Activated T-helper 9 cell treated with anti-CD3 and anti-CD28 coated beads, Interleukin-2, amount 50 U/mL, for 16 hours (primary cell): Measurements from ENCODE around the gene MIPOL1.

Experiments
- DNase-seq: peaks from one replicate; pipeline ENCODE4 v3.0.0-alpha.2; 2020; ENCODE audit warnings: low read depth

The MIPOL1 gene

DNA sequence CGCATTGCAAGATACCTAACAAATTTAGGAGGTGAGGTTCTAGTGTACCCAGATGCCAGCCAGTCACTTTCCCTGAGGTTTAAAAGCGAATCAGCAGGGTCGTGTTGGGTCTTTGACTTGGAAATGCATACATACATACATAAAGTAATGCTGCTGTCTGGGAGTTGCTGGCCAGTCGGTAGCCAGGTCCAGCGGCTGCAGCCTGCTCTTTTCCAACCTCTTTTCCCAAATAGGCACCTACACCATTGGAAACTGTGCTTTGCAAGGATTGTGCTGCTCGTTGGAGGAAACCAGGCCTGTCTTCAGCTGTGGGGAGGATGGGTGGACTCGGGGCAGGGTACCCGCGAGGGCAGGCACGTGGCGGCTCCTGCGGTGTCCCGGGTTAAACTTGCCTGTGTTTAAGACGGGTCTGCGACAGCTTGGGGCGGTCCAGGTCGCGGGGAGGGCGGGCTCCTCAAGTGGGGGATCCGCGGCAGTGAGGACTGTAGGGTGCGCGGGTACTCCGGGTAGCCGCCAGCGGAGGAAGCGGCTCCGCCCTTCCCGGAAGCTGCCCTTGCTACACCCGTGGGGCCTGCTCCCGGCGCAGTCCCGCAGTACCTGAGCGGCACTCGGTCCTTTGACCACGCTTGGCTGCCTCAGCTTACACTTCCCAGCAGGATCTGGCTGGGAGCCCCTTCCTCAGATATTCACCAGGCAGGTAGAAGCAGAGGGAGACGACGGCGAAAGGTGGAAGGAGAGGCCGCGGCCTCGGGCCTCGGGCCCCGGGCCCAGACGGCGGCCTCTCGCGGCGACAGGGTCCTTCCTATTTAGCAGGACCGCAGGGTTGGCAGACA, 400.4 kb downstream of the MIPOL1 start:
- no peak for DNase-seq

- no peak for DNase-seq
Measured at GRCh38 chr14:37598747-37599506, 401.2 kb downstream of the MIPOL1 start.

DNA sequence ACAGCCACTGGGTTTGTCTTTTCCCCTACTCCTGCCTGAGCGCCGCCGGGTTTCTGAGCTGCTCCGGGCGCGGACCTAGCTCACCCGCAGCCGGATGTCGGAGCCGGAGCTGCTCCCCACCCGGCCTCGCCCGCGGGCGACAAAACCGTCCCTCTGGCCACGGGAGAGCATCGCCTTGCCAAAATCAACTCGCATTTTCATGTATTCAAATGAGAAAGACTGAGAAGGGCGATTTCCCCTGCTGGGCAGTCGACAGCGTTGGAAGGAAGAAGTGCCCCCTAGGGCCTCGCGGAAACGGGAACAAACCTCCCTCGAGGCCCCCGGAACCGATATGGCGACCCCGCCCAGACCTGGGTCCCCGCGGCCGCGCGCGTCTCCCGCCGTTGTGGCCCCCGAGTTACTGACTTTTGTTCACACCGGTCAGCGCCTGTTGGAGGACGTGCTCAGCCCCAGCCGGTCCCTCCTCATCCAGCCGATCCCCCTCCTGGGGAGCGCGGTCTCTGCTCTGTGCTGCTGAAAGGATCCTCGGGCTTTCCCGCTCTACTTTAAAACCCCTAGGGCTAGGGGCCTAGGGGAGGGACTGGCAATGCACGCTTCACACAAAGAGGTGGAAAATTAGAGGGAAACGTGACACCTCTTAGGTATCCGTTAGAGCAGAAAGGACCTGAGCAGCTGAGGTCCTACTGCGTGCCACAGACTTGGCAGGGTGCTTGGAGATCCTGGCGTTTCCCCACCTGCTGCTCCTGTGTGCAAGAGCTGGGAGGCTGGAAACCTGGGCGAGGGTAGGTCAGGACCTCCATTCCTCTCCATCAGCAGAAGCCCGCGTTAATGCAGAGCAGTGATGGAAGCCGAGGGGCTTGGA, 402.0 kb downstream of the MIPOL1 start:
- DNase-seq, result no peak

GRCh38 chr14:37600880-37601741, 403.4 kb downstream of the MIPOL1 start:
- DNase-seq, result no peak

DNA sequence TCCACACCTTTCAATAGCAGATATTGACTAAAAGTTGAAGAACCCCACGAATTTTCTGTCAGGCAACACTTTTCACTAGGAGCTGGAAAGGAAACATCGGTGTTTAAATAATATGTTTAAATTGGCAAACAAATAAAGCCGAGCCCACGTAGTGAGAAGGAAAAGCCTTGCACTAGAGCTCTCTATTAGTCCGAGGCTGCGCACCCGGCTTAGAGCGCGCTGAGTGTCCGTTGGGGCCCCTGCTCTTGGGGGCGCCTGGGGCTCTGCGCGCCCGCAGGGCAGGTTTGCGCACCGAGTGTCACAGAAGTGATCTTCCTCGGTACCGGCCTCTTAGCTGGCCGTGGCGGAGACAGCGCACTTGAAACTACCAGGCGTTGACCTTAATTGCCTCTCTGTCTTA, 404.1 kb downstream of the MIPOL1 start:
- DNase-seq, result no peak
